ENCODE results near the gene NUP210L. TPM values are rescaled to one million over a fixed set of nuclear protein-coding genes. Genes with fewer than 3 reads are reported as not detected.
A peak's percentile ranks its signal among the peaks of the same experiment; 100 is the strongest.

NUP210L gene
- total and polyA plus RNA-seq, 2 of the 13 experiments (the other 11 are each of a cell fraction or from before 2014, with no cell fraction given): not detected

DNA sequence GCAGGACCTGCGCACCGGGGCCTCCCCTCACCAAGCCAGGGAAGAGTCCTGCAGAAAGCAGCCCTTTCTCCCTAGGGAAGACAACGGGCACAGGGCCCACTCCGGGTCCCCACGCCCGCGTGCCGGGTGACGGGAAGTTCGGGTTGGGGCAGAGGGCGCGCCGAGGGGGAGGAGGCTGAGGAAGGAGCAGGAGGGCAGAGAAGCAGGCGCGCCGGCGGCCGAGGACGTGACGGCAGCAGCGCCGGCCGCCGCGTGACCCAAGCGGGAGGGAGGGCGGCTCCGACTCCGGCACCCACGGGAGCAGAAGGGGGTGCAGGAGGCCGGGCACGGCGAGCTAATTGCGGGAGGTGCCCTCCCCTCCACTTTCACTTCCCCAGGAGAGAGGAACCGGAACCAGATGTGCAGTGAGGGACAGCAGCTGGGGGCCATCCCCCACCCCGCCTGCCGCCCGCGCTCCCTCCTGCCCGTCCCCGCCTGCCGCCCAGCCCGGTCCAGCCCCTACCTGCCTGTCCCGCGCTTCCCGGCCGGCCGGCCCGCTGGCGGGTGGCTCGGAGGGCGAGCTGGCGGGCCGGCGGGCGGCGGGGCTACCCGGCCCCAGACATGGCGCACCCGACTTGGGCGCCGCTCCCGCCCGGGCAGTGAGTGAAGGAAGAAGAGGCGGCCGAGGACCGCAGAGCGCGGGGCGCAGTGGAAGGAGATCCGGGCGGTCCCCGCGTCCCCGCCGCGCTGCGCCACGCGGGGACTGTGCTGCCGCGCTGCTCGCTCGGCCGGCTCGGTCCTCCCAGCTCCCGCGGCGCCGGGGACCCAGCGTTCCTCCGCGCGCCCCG is 208.9 kb downstream of the NUP210L start (continued):
- TF ChIP-seq, protein P1, sequence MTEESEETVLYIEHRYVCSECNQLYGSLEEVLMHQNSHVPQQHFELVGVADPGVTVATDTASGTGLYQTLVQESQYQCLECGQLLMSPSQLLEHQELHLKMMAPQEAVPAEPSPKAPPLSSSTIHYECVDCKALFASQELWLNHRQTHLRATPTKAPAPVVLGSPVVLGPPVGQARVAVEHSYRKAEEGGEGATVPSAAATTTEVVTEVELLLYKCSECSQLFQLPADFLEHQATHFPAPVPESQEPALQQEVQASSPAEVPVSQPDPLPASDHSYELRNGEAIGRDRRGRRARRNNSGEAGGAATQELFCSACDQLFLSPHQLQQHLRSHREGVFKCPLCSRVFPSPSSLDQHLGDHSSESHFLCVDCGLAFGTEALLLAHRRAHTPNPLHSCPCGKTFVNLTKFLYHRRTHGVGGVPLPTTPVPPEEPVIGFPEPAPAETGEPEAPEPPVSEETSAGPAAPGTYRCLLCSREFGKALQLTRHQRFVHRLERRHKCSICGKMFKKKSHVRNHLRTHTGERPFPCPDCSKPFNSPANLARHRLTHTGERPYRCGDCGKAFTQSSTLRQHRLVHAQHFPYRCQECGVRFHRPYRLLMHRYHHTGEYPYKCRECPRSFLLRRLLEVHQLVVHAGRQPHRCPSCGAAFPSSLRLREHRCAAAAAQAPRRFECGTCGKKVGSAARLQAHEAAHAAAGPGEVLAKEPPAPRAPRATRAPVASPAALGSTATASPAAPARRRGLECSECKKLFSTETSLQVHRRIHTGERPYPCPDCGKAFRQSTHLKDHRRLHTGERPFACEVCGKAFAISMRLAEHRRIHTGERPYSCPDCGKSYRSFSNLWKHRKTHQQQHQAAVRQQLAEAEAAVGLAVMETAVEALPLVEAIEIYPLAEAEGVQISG (CRISPR knock-in tag; IDR thresholded peaks at IDR 0.05): peak; percentile 42; the same call in 1 of the 2 replicates
- TF ChIP-seq, protein P2, sequence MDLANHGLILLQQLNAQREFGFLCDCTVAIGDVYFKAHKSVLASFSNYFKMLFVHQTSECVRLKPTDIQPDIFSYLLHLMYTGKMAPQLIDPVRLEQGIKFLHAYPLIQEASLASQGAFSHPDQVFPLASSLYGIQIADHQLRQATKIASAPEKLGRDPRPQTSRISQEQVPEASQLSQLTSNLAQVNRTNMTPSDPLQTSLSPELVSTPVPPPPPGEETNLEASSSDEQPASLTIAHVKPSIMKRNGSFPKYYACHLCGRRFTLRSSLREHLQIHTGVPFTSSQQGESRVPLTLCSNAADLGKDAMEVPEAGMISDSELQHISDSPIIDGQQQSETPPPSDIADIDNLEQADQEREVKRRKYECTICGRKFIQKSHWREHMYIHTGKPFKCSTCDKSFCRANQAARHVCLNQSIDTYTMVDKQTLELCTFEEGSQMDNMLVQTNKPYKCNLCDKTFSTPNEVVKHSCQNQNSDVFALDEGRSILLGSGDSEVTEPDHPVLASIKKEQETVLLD (CRISPR knock-in tag; IDR thresholded peaks at IDR 0.05; ENCODE audit: low read depth): no peak; the same call in 1 of the 2 replicates
- TF ChIP-seq CCDC6 (CRISPR knock-in tag; IDR thresholded peaks at IDR 0.05): peak; percentile 26; the same call in 1 of the 2 replicates
- 0 out of 2 replicates have a peak, but pooled peaks have one; percentile 14 for TF ChIP-seq HOXA5 (CRISPR knock-in tag; IDR thresholded peaks at IDR 0.05)
- 0 out of 2 replicates have a peak, but pooled peaks have one; percentile 22 for TF ChIP-seq EED (CRISPR knock-in tag; IDR thresholded peaks at IDR 0.05)
- no peak for TF ChIP-seq ARID2 (CRISPR knock-in tag; IDR thresholded peaks at IDR 0.05; ENCODE audit: borderline replicate concordance)
- peak; percentile 17; the same call in 1 of the 2 replicates for TF ChIP-seq ERF (CRISPR knock-in tag; IDR thresholded peaks at IDR 0.05)
- TF ChIP-seq, protein P3, sequence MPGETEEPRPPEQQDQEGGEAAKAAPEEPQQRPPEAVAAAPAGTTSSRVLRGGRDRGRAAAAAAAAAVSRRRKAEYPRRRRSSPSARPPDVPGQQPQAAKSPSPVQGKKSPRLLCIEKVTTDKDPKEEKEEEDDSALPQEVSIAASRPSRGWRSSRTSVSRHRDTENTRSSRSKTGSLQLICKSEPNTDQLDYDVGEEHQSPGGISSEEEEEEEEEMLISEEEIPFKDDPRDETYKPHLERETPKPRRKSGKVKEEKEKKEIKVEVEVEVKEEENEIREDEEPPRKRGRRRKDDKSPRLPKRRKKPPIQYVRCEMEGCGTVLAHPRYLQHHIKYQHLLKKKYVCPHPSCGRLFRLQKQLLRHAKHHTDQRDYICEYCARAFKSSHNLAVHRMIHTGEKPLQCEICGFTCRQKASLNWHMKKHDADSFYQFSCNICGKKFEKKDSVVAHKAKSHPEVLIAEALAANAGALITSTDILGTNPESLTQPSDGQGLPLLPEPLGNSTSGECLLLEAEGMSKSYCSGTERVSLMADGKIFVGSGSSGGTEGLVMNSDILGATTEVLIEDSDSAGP (CRISPR knock-in tag; IDR thresholded peaks at IDR 0.05; ENCODE audit: borderline replicate concordance): 0 out of 2 replicates have a peak, but pooled peaks have one; percentile 39
- no peak for TF ChIP-seq NCOA1 (CRISPR knock-in tag; IDR thresholded peaks at IDR 0.05)
- TF ChIP-seq, protein P4, sequence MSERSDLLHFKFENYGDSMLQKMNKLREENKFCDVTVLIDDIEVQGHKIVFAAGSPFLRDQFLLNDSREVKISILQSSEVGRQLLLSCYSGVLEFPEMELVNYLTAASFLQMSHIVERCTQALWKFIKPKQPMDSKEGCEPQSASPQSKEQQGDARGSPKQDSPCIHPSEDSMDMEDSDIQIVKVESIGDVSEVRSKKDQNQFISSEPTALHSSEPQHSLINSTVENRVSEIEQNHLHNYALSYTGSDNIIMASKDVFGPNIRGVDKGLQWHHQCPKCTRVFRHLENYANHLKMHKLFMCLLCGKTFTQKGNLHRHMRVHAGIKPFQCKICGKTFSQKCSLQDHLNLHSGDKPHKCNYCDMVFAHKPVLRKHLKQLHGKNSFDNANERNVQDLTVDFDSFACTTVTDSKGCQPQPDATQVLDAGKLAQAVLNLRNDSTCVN (CRISPR knock-in tag; IDR thresholded peaks at IDR 0.05; ENCODE audit: borderline replicate concordance): peak; percentile 46; the same call in 1 of the 2 replicates
- TF ChIP-seq, protein P5, sequence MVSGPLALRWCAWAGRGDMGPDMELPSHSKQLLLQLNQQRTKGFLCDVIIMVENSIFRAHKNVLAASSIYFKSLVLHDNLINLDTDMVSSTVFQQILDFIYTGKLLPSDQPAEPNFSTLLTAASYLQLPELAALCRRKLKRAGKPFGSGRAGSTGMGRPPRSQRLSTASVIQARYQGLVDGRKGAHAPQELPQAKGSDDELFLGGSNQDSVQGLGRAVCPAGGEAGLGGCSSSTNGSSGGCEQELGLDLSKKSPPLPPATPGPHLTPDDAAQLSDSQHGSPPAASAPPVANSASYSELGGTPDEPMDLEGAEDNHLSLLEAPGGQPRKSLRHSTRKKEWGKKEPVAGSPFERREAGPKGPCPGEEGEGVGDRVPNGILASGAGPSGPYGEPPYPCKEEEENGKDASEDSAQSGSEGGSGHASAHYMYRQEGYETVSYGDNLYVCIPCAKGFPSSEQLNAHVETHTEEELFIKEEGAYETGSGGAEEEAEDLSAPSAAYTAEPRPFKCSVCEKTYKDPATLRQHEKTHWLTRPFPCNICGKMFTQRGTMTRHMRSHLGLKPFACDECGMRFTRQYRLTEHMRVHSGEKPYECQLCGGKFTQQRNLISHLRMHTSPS (CRISPR knock-in tag; IDR thresholded peaks at IDR 0.05; ENCODE audit: low read depth): 0 out of 2 replicates have a peak, but pooled peaks have one; percentile 48
- TF ChIP-seq TGIF2 (CRISPR knock-in tag; IDR thresholded peaks at IDR 0.05): 0 out of 2 replicates have a peak, but pooled peaks have one; percentile 30
- TF ChIP-seq, protein P6, sequence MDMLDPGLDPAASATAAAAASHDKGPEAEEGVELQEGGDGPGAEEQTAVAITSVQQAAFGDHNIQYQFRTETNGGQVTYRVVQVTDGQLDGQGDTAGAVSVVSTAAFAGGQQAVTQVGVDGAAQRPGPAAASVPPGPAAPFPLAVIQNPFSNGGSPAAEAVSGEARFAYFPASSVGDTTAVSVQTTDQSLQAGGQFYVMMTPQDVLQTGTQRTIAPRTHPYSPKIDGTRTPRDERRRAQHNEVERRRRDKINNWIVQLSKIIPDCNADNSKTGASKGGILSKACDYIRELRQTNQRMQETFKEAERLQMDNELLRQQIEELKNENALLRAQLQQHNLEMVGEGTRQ (IDR thresholded peaks at IDR 0.05; ENCODE audit: low read depth, low read length): no peak
- TF ChIP-seq, protein P6 (CRISPR knock-in tag; IDR thresholded peaks at IDR 0.05; ENCODE audit: borderline replicate concordance): 0 out of 2 replicates have a peak, but pooled peaks have one; percentile 23
- TF ChIP-seq HNRNPK (IDR thresholded peaks at IDR 0.05; ENCODE audit: low read depth, low read length, poor library complexity, severe bottlenecking): peak; percentile 79
- 0 out of 2 replicates have a peak, but pooled peaks have one; percentile 31 for TF ChIP-seq ELF1 (CRISPR knock-in tag; IDR thresholded peaks at IDR 0.05)

All from HepG2 (cell line).